Stimulated activated CD4-positive, alpha-beta T cell treated with anti-CD3 and anti-CD28 coated beads, TNF-alpha, amount 100 ng/mL, for 48 hours (primary cell): ENCODE measurements around the gene BNIP5.

Source experiments
- DNase-seq, 3 donors: peaks; one replicate each; pipeline ENCODE4 v3.0.0-alpha.2; 2020; ENCODE audit warnings: low read depth in 3 of 3

Gene BNIP5

DNA sequence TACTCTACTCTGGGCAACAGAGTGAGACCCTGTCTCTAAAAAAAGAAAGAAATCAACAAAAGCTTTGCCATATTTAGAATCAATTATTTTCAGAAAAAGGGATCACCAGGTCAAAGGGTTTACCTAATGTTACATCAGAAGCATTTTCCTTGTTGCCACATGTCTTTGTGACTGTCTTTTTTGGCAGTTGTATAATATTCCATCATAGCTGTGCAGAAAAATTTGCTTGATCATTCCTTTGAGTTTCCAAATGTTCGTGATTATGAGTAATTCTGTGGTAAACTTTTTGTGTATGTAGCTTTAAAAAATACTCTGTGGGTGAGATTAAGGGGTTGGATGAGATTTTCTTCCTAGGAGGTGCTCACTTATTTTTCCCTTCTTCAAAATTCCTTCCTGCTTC is 40.4 kb downstream of the BNIP5 start:
- no peak for DNase-seq

DNA sequence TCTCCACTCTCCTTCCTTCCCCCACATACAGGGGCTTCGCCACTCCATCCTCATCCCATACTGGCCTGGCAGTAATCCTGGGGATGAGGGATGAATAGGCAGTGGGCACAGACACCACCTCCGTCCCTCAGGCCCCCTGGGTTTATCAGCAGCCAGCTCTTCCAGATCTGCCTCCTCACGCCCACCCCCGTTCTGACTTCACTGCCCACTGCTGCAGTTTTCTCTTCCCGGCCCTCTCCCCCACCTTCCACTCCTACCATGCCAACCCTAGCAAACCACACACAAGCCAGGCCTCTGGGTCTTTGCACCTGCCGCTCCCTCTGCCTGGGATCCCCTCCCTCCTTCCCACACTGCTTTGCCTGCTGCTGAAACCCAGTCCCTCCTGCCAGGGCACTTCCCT is 44.5 kb downstream of the BNIP5 start:
- DNase-seq = no peak

DNA sequence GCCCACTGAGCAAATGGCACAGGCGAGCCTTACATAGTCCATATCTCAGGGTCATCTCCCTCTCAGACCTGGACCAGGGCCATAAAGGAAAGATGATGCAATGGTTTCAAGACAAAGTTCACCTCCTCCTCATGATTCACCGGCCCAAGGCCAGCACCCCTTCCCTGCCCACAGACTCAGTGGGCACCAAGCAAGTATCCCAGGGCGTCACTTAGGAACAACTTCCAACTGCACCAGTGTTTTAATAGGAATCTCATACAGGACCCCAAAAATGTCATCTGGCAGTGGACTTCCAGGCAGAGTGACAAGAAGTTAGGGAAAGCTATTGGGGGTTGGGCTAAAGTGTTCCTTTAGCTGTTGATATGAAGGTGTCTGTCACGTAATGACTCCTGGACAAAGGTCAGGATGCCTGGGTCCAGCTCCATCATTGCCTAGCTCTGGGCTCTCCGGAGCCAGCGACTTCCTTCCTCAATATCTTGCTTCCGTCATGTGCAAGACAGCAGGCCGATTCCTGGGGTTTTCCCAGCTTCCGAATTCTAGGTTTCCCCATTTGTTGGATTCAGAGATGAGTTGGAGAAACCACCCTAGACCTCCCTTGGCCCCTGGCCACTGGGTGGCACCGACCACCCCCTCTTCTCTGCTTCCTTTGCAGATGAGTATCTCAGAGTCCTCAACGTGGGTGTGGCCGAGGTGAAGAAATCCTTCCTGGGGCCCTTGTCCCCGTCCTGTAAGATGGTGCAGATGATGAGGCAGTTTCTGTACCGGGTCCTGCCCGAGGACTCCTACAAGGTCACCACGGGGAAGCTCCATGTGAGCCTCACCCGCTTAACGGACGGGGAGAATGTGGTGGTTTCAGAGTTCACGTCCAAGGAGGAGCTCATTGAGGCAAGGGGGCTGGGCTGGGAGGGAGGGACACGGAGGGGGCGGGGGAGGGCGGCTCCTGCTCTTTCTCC is 45.7 kb downstream of the BNIP5 start:
- no peak for DNase-seq

DNA sequence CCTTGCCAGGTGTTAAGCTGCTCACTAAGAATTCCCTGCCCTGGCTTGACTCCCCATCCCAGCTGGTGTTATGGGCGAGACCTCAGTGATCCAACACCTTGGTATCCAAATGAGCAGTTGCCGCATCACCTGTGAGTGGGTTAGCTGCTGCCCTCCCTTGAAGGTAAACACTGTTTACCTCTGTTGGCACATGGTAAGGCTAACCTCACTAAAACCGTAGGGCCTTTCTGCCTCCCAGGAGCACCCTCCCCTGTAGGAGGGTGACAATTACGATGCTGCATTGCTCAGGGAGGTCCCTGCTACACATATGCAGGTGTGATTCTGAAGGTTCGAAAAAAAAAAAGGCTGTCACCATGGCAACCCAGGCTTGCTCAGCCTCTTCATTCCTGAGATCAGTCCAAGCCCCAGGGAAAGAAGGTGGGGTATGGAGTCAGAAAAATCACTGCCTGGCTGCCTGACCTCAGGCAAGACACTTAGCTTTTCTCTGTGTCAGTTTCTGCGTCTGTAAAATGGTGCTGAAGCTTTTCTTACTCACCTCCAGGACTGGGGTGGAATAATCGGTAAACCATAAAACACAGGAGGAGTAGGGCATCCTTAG is 47.3 kb downstream of the BNIP5 start:
- no peak for DNase-seq

DNA sequence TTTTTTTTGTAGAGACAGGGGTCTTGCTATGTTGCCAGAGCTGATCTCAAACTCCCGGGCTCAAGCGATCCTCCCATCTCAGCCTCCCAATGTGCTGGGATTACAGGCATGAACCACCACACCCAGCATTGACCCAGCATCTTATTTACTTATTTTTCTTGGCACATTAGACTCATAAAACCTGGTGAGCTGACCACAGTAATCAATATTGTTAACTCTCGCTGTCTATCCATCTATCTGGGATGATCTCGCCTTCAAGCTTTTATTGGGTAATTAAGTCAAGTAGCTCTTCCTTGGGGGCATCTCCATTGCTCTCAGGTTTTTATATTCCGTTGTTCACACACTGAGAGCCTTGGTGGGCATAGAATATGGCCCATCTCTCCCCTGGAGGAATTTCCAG is 49.8 kb downstream of the BNIP5 start:
- DNase-seq = no peak

DNA sequence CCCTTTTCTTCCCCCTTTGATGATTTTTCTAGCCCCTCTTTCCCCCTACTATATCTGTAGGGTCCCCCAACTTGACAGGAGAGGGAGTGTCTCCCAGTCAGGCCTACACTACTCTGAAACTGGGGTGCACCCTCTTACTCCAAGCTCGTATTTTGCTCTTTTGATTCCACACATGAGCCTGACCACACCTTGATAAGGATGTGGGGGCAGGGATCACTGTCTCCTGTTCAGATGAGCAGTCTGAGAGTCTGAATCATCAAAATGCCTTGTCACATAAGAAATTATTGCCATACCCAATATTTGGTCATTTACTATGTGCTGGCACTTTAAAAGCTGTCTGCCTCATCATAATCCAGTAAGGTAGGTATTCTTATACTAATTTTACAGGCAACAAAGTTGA is 50.9 kb downstream of the BNIP5 start:
- no peak for DNase-seq

DNA sequence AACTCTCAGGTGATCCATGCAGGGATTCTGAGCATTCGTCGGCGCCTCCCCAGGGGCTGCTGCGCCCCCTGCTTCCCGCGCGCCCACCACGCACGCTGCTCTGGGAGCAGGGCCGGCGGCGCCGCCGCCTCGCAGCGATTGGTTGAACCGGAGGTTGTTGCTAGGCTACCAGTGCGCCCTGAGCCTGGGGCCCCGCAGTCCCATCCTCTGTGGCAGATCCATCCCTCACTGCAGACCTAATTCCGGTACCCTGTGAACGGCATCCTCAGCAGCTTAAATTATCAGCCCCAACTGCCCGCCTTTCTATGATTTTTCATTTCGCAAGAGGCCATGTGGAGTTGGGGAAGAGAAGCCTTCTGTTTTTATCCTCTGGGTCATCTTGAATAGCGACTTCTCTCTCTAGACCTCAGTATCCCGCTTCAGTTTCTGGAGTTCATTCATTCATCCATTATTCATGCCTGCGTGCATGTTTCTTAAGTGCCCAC is 51.5 kb downstream of the BNIP5 start:
- DNase-seq = no peak

DNA sequence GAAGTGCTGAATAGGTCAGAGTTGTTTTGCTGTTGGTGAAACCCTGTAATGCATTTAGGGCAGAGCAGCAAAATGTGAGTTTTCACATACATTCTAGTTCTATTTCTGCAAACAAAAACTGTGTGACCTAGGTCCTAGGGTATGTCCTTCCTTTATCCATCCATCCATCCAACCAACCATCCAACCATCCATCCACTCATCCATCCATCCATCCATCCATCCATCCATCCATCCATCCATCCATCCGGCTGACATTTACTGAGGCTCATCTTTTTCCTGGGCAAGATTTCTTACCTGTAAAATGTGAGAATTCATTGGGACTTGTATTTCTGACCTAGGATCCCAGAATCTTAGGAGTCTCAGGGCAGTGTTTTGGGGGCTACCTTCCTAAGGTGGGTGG is 52.3 kb downstream of the BNIP5 start:
- DNase-seq = no peak

DNA sequence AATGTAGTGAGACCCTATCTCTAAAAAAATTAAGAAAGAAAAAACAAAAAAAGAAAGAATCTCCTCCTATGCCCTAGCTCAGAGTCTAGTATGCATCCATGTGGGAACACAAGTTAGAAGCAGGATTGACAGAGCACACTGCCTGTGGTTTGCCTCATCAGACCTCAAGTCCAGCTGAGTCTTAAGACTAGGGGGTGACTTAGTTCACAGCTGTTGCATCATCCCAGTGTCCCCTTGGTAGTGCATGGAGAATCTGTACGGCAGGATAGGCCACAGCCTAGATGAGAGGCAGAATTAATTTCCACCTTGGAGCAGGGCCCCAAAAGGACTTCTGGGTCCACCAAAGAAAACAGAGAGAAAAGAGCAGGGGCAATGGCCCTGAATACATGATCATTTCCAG is 53.1 kb downstream of the BNIP5 start:
- no peak for DNase-seq

DNA sequence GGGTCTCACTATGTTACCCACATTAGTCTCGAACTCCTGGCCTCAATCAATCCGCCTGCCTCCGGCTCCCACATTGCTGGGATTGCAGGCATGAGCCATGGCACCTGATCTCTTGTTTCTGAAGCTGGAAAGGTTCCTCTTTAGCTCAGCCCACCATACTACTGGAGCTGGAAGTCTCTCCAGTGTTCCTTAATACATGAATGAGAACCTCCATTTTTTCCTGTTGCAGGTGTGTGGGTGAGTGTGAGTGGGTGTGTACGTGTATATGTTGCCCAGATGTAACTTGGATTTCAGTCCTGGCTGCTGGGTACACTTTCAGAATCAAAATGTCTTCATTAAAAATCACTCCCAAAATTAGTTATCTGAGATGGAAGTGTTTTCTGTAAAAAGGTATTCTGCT is 55.7 kb downstream of the BNIP5 start:
- no peak for DNase-seq

DNA sequence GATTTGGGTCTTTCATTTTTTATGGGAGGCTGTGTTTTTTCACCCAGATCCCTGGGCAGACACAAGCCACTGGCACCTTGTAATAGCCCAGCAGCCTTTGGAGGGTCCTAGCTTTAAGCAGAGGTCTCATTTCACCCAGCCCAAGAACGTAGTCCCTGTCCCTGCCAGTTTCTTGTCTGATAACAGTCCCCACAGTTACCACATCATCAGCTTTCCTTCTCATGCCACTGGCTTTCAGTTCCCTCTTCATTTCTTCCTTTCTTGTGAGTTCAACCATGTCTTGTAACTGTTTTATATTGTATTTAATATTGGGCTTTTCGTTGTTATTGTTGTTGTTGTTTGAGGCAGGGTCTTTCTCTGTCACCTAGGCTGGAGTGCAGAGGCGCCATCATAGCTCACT is 56.2 kb downstream of the BNIP5 start:
- DNase-seq = no peak

DNA sequence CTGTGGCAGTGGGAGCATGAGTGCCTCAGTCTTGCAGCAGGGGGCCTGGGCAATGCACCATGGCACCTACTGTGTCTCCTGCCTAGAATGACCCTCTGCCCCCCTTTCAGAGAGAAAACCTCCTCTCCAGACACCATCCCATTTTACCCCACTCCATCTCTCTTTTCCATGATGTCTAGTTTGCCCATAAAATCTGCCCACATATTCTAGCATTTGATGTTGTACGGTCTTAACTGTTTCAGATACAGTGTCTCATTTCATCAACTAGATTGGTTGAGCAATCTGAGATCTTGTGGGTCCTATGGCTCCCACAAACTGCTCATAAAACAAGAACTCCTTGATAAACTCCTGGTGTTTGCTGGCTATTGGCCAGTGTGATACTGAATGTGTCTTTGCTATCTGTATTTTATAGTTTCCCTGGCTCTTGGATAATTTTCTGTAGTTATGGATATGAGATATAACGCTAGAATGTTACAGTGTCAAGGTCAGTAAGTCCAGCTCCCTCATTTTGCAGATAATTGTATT is 58.7 kb downstream of the BNIP5 start:
- no peak for DNase-seq

DNA sequence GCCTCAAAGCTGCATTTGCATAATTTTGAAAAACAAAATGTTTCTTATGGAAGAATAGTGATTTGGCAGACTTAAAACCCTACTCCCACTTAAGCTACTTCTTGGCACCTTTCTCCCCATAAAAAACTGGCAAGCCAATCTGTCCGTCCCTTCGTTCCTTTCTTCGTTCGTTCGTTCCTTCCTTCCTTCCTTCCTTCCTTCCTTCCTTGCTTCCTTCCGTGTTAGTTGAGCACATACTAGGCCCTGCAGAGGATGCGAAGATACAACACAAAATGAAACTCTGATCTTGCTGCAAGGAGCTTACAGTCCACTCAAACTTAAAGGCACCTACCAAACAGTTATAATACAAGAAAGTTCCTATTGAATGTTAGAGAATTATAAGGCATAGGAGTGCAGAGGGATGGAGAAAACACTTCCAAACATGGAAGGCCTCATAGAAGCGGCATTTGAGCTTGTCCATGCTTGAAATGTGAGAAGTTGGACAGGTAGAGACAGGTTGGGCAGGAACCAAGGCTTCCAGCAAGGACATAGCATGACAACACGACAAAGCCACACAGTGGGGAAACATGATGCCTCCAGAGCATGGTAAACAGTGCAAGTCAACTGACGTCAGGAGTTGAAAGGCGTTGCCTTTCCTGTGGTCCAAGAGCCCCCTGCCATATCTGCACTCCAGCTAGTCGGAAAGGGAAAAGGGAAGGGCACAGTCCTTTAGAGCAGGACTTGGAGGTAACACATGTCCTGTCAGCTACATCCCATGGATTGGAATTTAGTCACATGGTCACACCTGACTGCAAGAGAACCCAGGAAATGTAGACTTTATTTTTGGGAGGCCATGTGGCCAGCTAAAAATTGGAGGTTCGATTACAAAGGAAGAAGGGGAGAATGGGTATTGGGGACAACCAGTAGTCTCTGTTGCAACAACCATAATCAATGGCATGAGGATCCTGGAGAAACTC is 59.8 kb downstream of the BNIP5 start:
- no peak for DNase-seq

DNA sequence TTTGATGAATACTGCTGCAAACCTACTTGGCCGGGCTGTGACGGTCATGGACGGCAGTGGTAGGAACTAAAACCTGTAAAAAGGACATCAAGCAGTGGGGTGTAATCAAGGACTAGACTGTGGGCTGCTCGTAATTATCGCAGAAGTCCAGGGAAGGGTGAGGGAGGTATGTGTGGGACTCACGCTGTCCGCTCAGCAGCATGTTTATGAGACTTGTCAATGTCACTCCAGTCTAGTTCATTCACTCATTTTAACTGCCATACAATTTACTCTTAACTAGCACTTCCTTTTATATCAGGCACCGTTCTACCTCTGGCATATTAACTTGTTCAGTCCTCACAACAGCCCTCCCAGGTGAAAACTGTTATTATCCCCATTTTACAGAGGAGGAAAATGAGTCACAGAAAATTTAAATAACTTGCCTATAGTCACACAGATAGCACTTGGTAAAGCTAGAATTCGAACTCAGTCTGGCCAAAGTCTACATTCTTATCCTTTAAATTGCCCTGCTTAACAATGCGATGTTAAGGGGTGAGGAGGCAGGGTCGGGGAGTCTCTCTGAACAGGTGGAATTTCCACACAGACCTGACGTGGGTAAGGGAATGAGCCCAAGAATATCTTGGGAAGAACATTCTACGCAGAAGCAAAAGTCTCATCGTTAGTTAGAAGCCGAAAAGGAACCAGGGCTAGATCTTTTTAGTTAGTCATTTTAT is 62.7 kb downstream of the BNIP5 start:
- DNase-seq = no peak

DNA sequence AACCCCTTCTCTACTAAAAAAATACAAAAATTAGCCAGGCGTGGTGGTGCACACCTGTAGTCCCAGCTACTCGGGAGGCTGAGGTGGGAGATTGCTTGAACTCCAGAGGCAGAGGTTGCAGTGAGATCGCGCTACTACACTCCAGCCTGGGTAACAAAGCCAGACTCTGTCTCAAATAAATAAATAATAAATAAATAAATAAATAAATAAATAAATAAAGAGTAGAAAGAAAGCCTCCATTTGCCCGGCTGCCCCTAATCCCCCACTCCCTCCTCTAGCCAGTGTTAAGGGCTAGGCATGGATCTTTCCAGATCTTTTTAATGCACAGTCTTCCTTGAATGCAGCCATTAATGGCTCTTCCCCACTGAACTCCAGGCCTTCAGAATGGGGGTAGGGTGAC is 63.6 kb downstream of the BNIP5 start:
- DNase-seq = no peak

DNA sequence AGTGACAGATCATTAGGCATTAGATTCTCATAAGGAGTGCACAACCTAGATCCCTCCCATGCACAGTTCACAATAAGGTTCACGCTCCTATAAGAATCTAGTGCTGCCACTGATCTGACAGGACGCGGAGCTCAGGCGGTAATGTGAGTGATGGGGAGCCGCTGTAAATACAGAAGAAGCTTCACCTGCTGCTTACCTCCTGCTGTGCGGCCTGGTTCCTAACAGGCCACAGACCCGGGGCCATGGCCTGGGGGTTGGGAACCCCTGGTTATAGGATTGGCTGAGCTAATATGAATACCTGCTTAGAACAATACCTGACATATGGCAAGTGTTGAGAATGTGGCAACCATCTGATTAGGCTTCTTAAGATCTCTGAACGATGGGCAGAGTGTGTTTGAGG is 64.5 kb downstream of the BNIP5 start:
- no peak for DNase-seq

DNA sequence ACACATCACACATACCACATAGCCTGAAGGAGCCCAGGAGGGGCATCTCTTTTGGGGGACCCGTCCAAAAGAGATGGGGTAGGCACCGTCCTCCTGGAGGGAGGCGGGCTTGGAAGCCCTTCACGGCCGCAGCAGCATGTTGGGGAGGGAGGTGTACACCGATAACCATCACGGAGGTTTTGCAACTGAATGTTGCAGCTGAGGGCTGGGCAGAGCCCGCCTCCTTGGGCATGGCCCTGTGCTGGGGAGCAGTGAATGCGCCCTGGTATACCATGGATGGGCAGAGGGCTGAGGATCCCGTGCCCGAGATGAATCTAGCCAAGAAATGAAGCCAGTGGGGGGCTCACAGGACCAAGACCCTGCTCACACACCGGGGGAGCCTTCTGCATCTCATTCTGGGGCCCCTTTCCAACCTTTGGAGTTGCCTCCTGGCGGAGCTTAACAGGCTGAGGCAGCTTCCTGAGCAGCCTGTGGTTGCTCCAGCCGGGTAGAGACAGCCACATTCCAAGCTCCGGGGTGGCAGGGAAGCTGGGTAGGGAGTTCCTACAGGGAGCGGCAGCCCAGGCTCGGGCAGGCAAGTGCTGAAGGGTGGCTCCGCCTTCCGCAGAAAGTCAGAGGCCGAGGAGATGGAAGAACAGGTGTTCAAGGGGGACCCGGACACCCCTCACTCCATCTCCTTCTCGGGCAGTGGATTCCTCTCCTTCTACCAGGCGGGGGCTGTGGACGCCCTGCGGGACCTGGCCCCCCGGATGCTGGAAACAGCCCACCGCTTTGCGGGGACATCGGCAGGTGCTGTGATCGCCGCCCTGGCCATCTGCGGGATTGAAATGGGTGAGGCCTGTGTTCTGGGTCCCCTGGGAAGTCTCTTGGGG is 66.6 kb downstream of the BNIP5 start, which contains the start of gene PNPLA1:
TSS of gene PNPLA1 (plus strand) at position 227 of the 872 bp plus-strand sequence. CDS start at position 627, 400 bp downstream.
- no peak for DNase-seq

DNA sequence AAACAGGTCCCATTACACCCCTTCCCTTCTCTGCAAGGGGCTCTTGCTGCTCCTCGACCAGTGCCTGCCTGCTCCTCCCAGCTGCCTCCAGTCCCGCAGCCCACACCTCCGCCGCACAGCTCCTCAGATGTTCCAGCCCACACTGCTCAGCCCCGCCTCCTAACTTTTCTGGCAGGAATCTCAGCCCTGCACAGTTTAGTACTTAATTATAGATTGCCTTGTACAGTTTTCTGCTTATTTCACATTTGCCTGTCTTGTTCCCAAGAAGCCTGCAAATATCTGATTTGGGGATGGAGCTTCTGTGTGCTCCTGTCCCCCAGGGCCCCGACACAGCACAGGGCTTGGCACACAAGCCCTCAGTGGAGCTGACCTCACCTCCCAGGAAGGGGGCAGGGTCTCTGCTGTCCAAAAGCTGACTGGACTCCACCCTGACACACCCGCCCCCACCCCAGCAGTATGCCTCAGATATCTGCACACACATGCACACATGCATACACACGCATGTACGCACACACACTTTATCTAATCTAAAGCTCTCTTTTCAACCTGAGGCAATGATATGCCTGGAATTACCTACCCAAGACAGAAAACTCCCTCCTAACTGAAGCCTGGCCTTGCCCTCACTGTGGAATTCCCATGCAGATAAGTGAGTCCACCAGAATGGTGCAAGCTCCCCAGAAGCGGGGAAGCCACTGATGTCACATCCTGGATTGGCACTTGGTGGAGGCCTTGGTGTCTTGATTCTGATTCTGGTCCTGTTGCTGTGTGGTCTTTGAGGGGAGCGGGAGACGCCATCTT is 68.0 kb downstream of the BNIP5 start:
- DNase-seq = no peak
